Stomach (tissue), 19 donors: ENCODE data around the gene ZNF571. TPM values are rescaled to one million over a fixed set of nuclear protein-coding genes. Genes with fewer than 3 reads are reported as not detected.

Experiments used
- DNase-seq, 2 donors: peaks; one replicate each; pipeline versions ENCODE4 v3.0.0 to v3.0.0-alpha.2; 2013 to 2019
- H3K27ac ChIP-seq, 5 donors: fragments of 200-600 bp in 4 of 5; sonication (generic) in 4 of 5; one replicate each; pipeline ENCODE4 v1.5.1; 2013 to 2019; ENCODE audit warnings: mild to moderate bottlenecking in 1 of 5, moderate library complexity in 1 of 5
- H3K27me3 ChIP-seq, 3 donors: fragments of 200-600 bp; sonication (generic); one replicate each; pipeline ENCODE4 v1.5.1; 2017 to 2019; ENCODE audit warnings: mixed run types in 1 of 3
- H3K36me3 ChIP-seq, 4 donors: fragments of 200-600 bp; sonication (generic); 1 replicate in 3 of 4; 2 replicates in 1 of 4; pipeline ENCODE4 v1.5.1; 2016 to 2019
- H3K4me1 ChIP-seq, 4 donors: fragments of 200-600 bp; sonication (generic); one replicate each; pipeline ENCODE4 v1.5.1; 2016 to 2019
- H3K4me3 ChIP-seq, 4 donors: fragments of 200-600 bp; sonication (generic) in 3 of 4; one replicate each; pipeline ENCODE4 v1.5.1; 2016 to 2019; ENCODE audit warnings: mild to moderate bottlenecking in 1 of 4
- H3K9me3 ChIP-seq, 4 donors: fragments of 200-600 bp; sonication (generic); one replicate each; pipeline ENCODE4 v1.5.1; 2016 to 2019
- CTCF ChIP-seq, 7 experiments: fragments of 450-650 bp in 4 of 7; fragments of 200-600 bp in 3 of 7; sonication (generic) in 3 of 7; IDR thresholded peaks; one replicate each; pipeline ENCODE4 v1.5.1; 2016 to 2019; ENCODE audit warnings: antibody characterized with exemption in 7 of 7, control low read depth in 2 of 7, mild to moderate bottlenecking in 1 of 7
- EP300 ChIP-seq: sonication (generic); formaldehyde crosslinking; IDR thresholded peaks from one replicate; pipeline ENCODE4 v1.6.1; 2017; ENCODE audit warnings: antibody characterized with exemption
- POLR2A ChIP-seq, 4 donors: fragments of 450-650 bp; IDR thresholded peaks; one replicate each; pipeline ENCODE4 v1.6.1; 2016; ENCODE audit warnings: antibody characterized with exemption in 4 of 4, control low read depth in 2 of 4, mild to moderate bottlenecking in 1 of 4, moderate library complexity in 1 of 4
- POLR2AphosphoS5 ChIP-seq, 3 donors: sonication (generic); formaldehyde crosslinking; IDR thresholded peaks; one replicate each; pipeline ENCODE4 v1.6.1; 2016; ENCODE audit warnings: antibody characterized with exemption in 3 of 3
- WGBS, 5 donors: extraction: QIAGEN DNeasy Blood & Tissue Kit in 3 of 5; methylation state at CpG; one replicate each; pipeline versions ENCODE4 v1.1.5 to v1.1.7; 2013 to 2018; 5-methylcytosine and 5-hydroxymethylcytosine counted together
- intact Hi-C: fragments of 100-400 bp; cut with DNase I; formaldehyde crosslinking; loops from one replicate; pipeline ENCODE4 v1.15.1; 2023; ENCODE audit warnings: low total_unique reads
- long read RNA-seq, 10 donors: transcript quantifications; one replicate each; lab custom pipeline, GENCODE V29; 2026
- polyA plus RNA-seq, 3 donors: library from polyadenylated mRNA; stranded (reverse); fragments of 200-250 nt; gene quantifications; one replicate each; pipeline ENCODE4 v1.2.3, GENCODE V29; 2013
- total RNA-seq, 5 donors: library from RNA; depleted of rRNA; stranded (reverse); fragments of >200 nt; gene quantifications; one replicate each; pipeline versions ENCODE4 v1.1.0 to v1.2.3, GENCODE V29; 2014 to 2016
- donor health status: healthy with polysubstance abuse.
- donor health status: Bipolar disorder and iron deficiency.
- donor health status: healthy.

Gene ZNF571
- total RNA-seq, result 1 to 10 TPM; 1.7 to 7.2 (median 3.6) TPM
- polyA plus RNA-seq, result 1 to 10 TPM; 1.3 to 2.1 (median 1.7) TPM
- long read RNA-seq, donor 1, result 0 reads
- long read RNA-seq, donor 2, result 0 reads
- long read RNA-seq, donor 3, result 0 reads
- long read RNA-seq, donor 4, result 0 reads
- long read RNA-seq, donor 5, partial matches to known transcripts, result 0 of 1 reads
- long read RNA-seq, donor 5, other reads (novel, unspliced or antisense), result 0 of 1 reads
- long read RNA-seq, donor 6, result 0 reads
- long read RNA-seq, donor 7, result 0 reads
- long read RNA-seq, donor 8, result 0 reads
- long read RNA-seq, donor 9, result 0 reads
- long read RNA-seq, donor 10, result 0 reads

GRCh38 chr19:37594304-37594981 is at the start of gene ZNF571, which contains the start of gene ZNF540:
Gene ZNF571, minus strand, starts transcription at chr19:37594792. Its CDS starts 8,116 bp downstream, at chr19:37586676.
Gene ZNF540, plus strand, starts transcription at chr19:37594876. Its CDS starts 3,572 bp downstream, at chr19:37598448.
- H3K36me3 ChIP-seq, result peaks cover 0 to 29% (median 15%) of the 10 kb centered on the region in 4 donors
- peak; percentile 95 to 99 for DNase-seq
- intact Hi-C loops, result no loop called here
- WGBS, 5 donors, result 0 to 1% (median 0%) methylated on average over 39 to 53 of the region's 53 CpGs
- peaks cover 0 to 50% (median 27%) of the 10 kb centered on the region in 4 donors for H3K9me3 ChIP-seq
- H3K4me3 ChIP-seq, result peak within 1 kb of the TSS; percentile 55 to 79 (median 72)
- peaks cover 0 to 24% (median 22%) of the 10 kb centered on the region in 4 donors for H3K4me1 ChIP-seq
- TF ChIP-seq EP300 (no peak), CTCF (IDR thresholded peaks at IDR 0.05) (no peak), POLR2A (IDR thresholded peaks at IDR 0.05) (peak in 2 of 4 donors; percentile 19 to 79), POLR2AphosphoS5 (IDR thresholded peaks at IDR 0.05) (peak; percentile 87 to 96 (median 88))
- H3K27me3 ChIP-seq, result no peaks in the 10 kb centered on the region
- H3K27ac ChIP-seq, result peak within 1 kb of the TSS; percentile 89 to 96 (median 93)

GRCh38 chr19:37635076-37636056 is 40.8 kb upstream of the ZNF571 start:
- DNase-seq, result no peak
- 94 to 98% (median 96%) methylated on average over 11 of the region's 11 CpGs for whole genome bisulfite sequencing, 5 donors
- no peak overlapping the region for H3K4me3 ChIP-seq
- TF ChIP-seq POLR2AphosphoS5 (IDR thresholded peaks at IDR 0.05), result no peak
- TF ChIP-seq POLR2A (IDR thresholded peaks at IDR 0.05), result no peak
- TF ChIP-seq EP300, result no peak
- TF ChIP-seq CTCF (IDR thresholded peaks at IDR 0.05), result no peak
- no peak overlapping the region for H3K27ac ChIP-seq
- H3K36me3 ChIP-seq, result peaks cover 38 to 59% (median 56%) of the 10 kb centered on the region in 4 donors
- H3K4me1 ChIP-seq, result no peaks in the 10 kb centered on the region
- intact Hi-C loops, result no loop called here
- no peaks in the 10 kb centered on the region for H3K27me3 ChIP-seq
- H3K9me3 ChIP-seq, result peaks cover 58 to 99% (median 90%) of the 10 kb centered on the region in 4 donors

GRCh38 chr19:37594982-37595382 is 390 bp upstream of the ZNF571 start:
- H3K27me3 ChIP-seq, result no peaks in the 10 kb centered on the region
- peak; percentile 62 to 90 for DNase-seq
- peak overlapping the region; percentile 55 to 79 (median 72) for H3K4me3 ChIP-seq
- H3K4me1 ChIP-seq, result peaks cover 0 to 24% (median 22%) of the 10 kb centered on the region in 4 donors
- TF ChIP-seq POLR2AphosphoS5 (IDR thresholded peaks at IDR 0.05) (peak in 1 of 3 donors; percentile 21), POLR2A (IDR thresholded peaks at IDR 0.05) (no peak)
- intact Hi-C loops, result no loop called here
- 0 to 1% (median 0%) methylated on average over 20 of the region's 20 CpGs for WGBS, 5 donors
- H3K36me3 ChIP-seq, result peaks cover 5 to 33% (median 21%) of the 10 kb centered on the region in 4 donors
- H3K9me3 ChIP-seq, result peaks cover 0 to 50% (median 26%) of the 10 kb centered on the region in 4 donors
- H3K27ac ChIP-seq, result peak overlapping the region; percentile 89 to 96 (median 93)

GRCh38 chr19:37593996-37594303 is 642 bp downstream of the ZNF571 start:
- Histone ChIP-seq H3K27ac (peak overlapping the region; percentile 89 to 96 (median 93)), H3K9me3 (peaks cover 0 to 51% (median 29%) of the 10 kb centered on the region in 4 donors), H3K27me3 (no peaks in the 10 kb centered on the region), H3K4me1 (peaks cover 0 to 24% (median 22%) of the 10 kb centered on the region in 4 donors), H3K4me3 (peak overlapping the region; percentile 55 to 79 (median 72)), H3K36me3 (peaks cover 0 to 24% (median 10%) of the 10 kb centered on the region in 4 donors)
- TF ChIP-seq EP300, result no peak
- intact Hi-C loops, result no loop called here
- WGBS, 5 donors, result 3% methylated on average over 8 to 9 of the region's 9 CpGs
- no peak for DNase-seq
